ENCODE data around the gene TRIM2.

- TF ChIP-seq CTCF (IDR thresholded peaks at IDR 0.05) (no peak), POLR2A (IDR thresholded peaks at IDR 0.05) (no peak)
Observed at GRCh38 chr4:153374442-153374841, 170.2 kb downstream of the TRIM2 start.

Measured in heart left ventricle (tissue), 13 donors.